C4-2B (cell line): ENCODE data around the gene WBP1.
A peak's percentile ranks its signal among the peaks of the same experiment; 100 is the strongest.

ENCODE experiments used
- H3K27ac ChIP-seq: fragments of 450-650 bp; 2 replicates; pipeline ENCODE4 v1.5.1; 2017
- ZFX ChIP-seq: fragments of 450-650 bp; IDR thresholded peaks from 2 replicates; pipeline ENCODE4 v1.6.1; 2017
- TF ChIP-seq, protein P1 (sequence below): fragments of 450-650 bp; conservative IDR thresholded peaks from 2 replicates; pipeline ENCODE4 v1.5.1; 2017; ENCODE audit warnings: mild to moderate bottlenecking

Gene WBP1

DNA sequence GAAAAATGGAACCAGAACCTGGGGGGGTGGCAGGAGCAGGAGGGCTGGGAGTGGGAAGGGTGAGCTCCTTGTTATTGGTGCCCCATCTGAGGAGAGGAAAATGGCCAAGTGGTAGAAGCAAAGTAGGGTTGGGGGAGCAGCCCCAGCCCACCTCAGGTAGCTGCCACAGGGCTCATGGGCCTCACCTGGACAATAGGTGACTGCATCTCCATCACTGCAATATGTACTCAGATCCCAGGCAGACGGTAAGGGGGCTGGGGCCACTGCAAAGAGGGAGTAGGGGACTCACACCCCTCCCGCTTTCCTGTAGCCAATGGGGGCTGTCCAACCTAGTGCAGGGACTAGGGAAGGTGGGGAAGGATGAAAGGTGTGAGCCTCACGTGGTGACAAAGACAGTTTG lies 41.0 kb upstream of the WBP1 start:
- TF ChIP-seq ZFX, result no peak
- TF ChIP-seq, protein P1, sequence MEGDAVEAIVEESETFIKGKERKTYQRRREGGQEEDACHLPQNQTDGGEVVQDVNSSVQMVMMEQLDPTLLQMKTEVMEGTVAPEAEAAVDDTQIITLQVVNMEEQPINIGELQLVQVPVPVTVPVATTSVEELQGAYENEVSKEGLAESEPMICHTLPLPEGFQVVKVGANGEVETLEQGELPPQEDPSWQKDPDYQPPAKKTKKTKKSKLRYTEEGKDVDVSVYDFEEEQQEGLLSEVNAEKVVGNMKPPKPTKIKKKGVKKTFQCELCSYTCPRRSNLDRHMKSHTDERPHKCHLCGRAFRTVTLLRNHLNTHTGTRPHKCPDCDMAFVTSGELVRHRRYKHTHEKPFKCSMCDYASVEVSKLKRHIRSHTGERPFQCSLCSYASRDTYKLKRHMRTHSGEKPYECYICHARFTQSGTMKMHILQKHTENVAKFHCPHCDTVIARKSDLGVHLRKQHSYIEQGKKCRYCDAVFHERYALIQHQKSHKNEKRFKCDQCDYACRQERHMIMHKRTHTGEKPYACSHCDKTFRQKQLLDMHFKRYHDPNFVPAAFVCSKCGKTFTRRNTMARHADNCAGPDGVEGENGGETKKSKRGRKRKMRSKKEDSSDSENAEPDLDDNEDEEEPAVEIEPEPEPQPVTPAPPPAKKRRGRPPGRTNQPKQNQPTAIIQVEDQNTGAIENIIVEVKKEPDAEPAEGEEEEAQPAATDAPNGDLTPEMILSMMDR, result no peak
- no peak overlapping the region for H3K27ac ChIP-seq

DNA sequence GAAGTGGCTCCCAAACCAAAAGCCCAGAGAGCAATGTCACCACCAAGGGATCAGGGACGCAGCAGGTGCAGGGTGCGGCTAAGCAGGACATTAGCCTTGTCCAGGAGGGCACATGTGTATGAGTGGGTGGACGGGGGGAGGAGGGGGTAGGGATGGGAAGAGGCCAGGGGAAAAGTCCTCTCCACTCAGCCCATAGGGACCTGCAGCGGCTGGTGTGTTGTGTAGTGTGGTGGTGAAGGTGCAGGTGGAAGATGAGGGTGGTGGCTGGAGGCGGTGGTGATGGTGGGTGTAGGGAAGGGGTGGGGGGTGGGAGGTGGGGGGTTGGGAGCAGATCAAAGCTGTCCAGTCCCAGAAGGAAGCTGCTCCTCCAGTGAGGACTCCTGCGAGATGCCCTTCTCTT lies 40.5 kb upstream of the WBP1 start:
- H3K27ac ChIP-seq, result no peak overlapping the region
- no peak for TF ChIP-seq ZFX
- TF ChIP-seq, protein P1, result no peak

DNA sequence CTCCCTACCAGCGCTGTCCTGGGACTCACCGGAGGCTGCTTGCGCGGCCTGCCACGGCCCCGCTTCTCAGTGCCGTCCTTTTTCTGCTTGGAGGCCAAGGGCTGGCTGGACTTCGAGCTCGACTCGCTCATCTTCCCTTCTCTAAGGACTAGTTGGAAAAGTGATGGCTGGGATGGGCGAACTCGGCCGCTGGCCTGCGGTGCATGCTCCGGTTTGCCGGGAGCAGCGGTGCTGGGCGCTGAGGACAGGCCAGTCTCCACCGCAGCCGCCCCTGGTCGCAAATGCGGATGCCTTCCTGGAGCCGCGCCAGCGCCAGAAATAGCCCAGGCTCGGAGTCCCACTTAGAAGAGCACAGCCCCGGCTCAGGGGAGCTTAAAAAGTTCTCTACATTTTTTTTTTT lies 39.9 kb upstream of the WBP1 start:
- H3K27ac ChIP-seq, result no peak overlapping the region
- TF ChIP-seq, protein P1, result no peak
- TF ChIP-seq ZFX, result no peak

- TF ChIP-seq, protein P1, result no peak
- TF ChIP-seq ZFX, result no peak
- H3K27ac ChIP-seq, result no peak overlapping the region
Observed at GRCh38 chr2:74419345-74419744, 38.9 kb upstream of the WBP1 start.

DNA sequence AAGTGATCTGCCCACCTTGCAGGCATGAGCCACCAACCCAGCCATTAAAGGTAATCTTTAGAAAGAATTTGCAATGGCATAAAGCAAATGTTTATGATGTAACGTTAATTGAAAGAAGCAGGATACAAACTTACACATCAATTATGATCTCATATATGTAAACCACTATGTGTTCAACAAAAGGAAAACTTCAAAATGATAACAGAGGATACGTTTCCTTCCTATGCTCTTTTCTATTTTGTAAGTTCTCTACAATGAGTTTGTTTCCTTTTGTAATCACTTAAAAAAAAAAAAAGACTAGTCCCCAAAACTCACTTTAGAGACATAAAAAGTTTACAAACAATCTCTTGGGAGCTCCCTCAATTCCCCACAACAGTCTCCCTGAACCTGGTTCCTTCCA lies 38.2 kb upstream of the WBP1 start:
- H3K27ac ChIP-seq, result no peak overlapping the region
- TF ChIP-seq ZFX, result no peak
- TF ChIP-seq, protein P1, result no peak

- peak overlapping the region; percentile 62; the same call in 1 of the 2 replicates for H3K27ac ChIP-seq
Observed at GRCh38 chr2:74420443-74421103, 37.7 kb upstream of the WBP1 start.

DNA sequence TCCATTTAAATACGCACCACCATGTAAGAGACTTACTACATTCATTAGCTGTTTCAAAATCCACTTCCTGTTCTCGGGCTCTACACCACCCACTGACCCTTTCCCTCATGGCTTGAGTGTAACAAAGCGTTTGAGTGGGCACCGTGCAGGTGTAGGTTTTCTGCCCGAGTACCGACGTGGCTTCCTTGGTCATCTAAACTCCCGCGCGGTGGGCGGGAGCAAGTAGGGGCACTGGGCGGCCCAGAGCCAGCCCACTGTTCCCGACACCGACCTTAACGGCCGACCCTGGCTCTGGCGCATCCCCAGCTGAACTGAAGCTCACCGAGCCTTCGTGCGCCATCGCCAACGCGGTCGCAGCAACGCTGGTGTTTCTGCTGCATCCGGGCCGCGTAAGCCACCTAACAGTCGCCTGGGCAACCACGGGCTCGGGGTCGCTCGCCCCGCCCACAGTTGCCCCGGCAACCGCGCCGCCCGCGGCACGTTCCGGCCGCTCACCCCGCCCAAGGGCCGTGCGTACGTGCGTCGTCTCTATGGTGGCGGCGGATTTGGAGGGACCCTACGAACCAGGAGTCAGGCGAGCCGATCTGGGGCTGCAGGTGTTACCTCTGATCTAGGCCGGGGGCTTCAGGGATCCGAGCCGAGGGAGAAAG lies 36.9 kb upstream of the WBP1 start, which contains the start of the genes C2orf81 and WDR54:
Gene C2orf81, minus strand, starts transcription at position 399 of the 650 bp plus-strand sequence. Its CDS starts 59 bp downstream, at position 340.
Gene WDR54, plus strand, starts transcription at position 510 of the 650 bp plus-strand sequence. CDS start 424 bp downstream, outside the sequence.
- no peak for TF ChIP-seq ZFX
- TF ChIP-seq, protein P1, result no peak
- peak within 1 kb of the TSS; percentile 62 for H3K27ac ChIP-seq
